Neural crest cell (in vitro differentiated cells): ENCODE results near the gene LIPT1. TPM values are rescaled to one million over a fixed set of nuclear protein-coding genes. Genes with fewer than 3 reads are reported as not detected.
A peak's percentile ranks its signal among the peaks of the same experiment; 100 is the strongest.

Experiments used
- DNase-seq: peaks from one replicate; pipeline ENCODE4 v3.0.0; 2021; ENCODE audit warnings: low read depth, mixed read lengths, low spot score
- H3K27ac Mint-ChIP-seq: one replicate; pipeline ENCODE4 v1.8.0; 2021; ENCODE audit warnings: mild to moderate bottlenecking, mixed read lengths; ENCODE audit not compliant: unreplicated experiment
- H3K27me3 Mint-ChIP-seq: 2 replicates; pipeline ENCODE4 v1.8.0; 2021; ENCODE audit warnings: low read depth, mild to moderate bottlenecking, mixed read lengths
- H3K36me3 Mint-ChIP-seq: 2 replicates; pipeline ENCODE4 v1.8.0; 2021; ENCODE audit warnings: low read depth, mild to moderate bottlenecking, mixed read lengths
- H3K4me1 Mint-ChIP-seq: 2 replicates; pipeline ENCODE4 v1.8.0; 2021; ENCODE audit warnings: mixed read lengths
- H3K4me3 Mint-ChIP-seq: one replicate; pipeline ENCODE4 v1.8.0; 2021; ENCODE audit warnings: mild to moderate bottlenecking, mixed read lengths
- H3K9me3 Mint-ChIP-seq: 2 replicates; pipeline ENCODE4 v1.8.0; 2021; ENCODE audit warnings: mixed read lengths
- CTCF ChIP-seq: fragments of 200-600 bp; sonication (generic); conservative IDR thresholded peaks from 2 replicates; pipeline ENCODE4 v1.5.0; 2021; ENCODE audit warnings: antibody characterized with exemption, mild to moderate bottlenecking
- total RNA-seq: library from RNA; stranded (reverse); gene quantifications from 2 replicates; pipeline ENCODE4 v1.2.1, GENCODE V29; 2021

Gene LIPT1
- total RNA-seq, 1 donor from 2014 or later = 6.8 TPM

GRCh38 chr2:99158599-99158998 is 3.8 kb downstream of the LIPT1 start:
- Mint-ChIP-seq H3K27me3 (no peaks in the 10 kb centered on the region), H3K4me3 (peak overlapping the region; percentile 44), H3K27ac (no peak overlapping the region), H3K4me1 (peaks cover 15% of the 10 kb centered on the region), H3K9me3 (no peaks in the 10 kb centered on the region), H3K36me3 (peaks cover 3% of the 10 kb centered on the region)
- no peak for DNase-seq
- no peak for TF ChIP-seq CTCF

GRCh38 chr2:99159594-99159993 is 4.8 kb downstream of the LIPT1 start:
- H3K9me3 Mint-ChIP-seq = no peaks in the 10 kb centered on the region
- no peak overlapping the region for H3K27ac Mint-ChIP-seq
- H3K4me3 Mint-ChIP-seq = peak overlapping the region; percentile 3
- no peaks in the 10 kb centered on the region for H3K27me3 Mint-ChIP-seq
- TF ChIP-seq CTCF = no peak
- peaks cover 3% of the 10 kb centered on the region for H3K36me3 Mint-ChIP-seq
- H3K4me1 Mint-ChIP-seq = peaks cover 15% of the 10 kb centered on the region
- no peak for DNase-seq

- no peak for DNase-seq
- no peaks in the 10 kb centered on the region for H3K4me1 Mint-ChIP-seq
- no peaks in the 10 kb centered on the region for H3K9me3 Mint-ChIP-seq
- no peak overlapping the region for H3K27ac Mint-ChIP-seq
- no peaks in the 10 kb centered on the region for H3K27me3 Mint-ChIP-seq
- H3K4me3 Mint-ChIP-seq = no peak overlapping the region
- no peaks in the 10 kb centered on the region for H3K36me3 Mint-ChIP-seq
- no peak for TF ChIP-seq CTCF
These were observed 11.5 kb downstream of the LIPT1 start for GRCh38 chr2:99166218-99166617.

DNA sequence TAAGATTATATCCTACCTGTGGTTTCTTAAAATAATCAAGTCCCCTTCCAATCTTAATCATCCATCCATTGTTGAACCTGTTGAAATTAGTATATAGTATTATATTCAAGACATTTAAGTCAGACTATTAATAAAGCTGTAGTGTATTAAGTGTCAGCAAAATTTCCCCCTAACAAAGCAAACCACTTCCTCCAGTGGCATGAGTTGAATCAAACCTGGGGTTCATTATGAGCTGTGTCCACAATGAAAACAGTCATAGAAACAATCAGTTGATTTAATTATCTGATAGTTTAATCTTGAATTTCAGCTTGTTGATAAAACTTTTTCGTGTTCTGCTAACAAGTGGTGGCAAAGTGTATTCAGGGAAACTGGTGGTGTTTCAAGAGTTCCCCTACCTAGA is 14.8 kb downstream of the LIPT1 start:
- Mint-ChIP-seq H3K9me3 (no peaks in the 10 kb centered on the region), H3K4me1 (no peaks in the 10 kb centered on the region), H3K4me3 (no peak overlapping the region), H3K27ac (no peak overlapping the region), H3K27me3 (no peaks in the 10 kb centered on the region), H3K36me3 (no peaks in the 10 kb centered on the region)
- TF ChIP-seq CTCF = no peak
- no peak for DNase-seq

DNA sequence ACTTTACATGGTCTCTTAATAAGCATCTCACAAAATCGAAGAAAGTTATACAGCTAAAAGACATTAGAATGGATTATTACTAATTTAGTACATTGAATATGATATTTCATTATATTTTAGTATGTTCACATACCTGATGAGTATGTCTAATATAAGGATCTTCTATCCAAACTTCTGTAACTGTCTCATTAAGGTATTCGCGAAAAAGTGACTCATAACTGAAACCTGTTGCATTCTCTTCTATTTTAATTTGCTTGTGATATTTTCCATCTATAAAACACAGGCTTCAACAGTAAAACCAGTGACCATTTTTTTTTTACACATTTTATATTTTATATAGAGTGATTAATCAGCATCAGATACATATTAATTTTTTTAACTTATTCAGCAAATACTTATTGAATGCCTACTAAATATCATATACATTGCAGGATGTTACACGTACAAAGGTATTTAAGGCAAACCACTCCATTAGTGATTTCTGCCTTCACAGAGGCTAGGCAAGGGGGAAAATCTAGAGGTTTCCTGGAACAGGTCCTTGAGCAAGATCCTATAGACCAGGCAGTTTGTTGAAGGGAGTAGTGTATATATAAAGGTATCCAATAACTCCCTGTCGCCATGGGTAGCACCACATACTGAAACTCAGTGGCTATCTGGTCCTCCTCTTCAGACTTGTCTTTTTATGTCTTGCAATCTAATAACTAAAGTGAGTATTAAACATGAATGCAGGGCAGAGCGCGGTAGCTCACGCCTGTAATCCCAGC is 16.8 kb downstream of the LIPT1 start:
- no peak overlapping the region for H3K27ac Mint-ChIP-seq
- H3K27me3 Mint-ChIP-seq = no peaks in the 10 kb centered on the region
- no peaks in the 10 kb centered on the region for H3K9me3 Mint-ChIP-seq
- no peak overlapping the region for H3K4me3 Mint-ChIP-seq
- H3K36me3 Mint-ChIP-seq = no peaks in the 10 kb centered on the region
- DNase-seq = no peak
- no peak for TF ChIP-seq CTCF
- H3K4me1 Mint-ChIP-seq = no peaks in the 10 kb centered on the region
